Measurements from ENCODE around the gene UBN2. TPM values are rescaled to one million over a fixed set of nuclear protein-coding genes. Genes with fewer than 3 reads are reported as not detected.
A peak's percentile ranks its signal among the peaks of the same experiment; 100 is the strongest.

Gene UBN2
- total and polyA plus RNA-seq, 2 of the 13 experiments (the other 11 are each of a cell fraction or from before 2014, with no cell fraction given): 5.6 to 5.7 TPM

GRCh38 chr7:139265673-139266072 lies 34.6 kb downstream of the UBN2 start:
- no peak overlapping the region for H3K9ac ChIP-seq (ENCODE audit: insufficient read depth, low read depth, low read length)
- ChIA-PET POLR2A (no interaction called here), CTCF (ENCODE audit: low intra/inter-chr PET ratio, low total read pairs) (no interaction called here)
- H3K4me3 ChIP-seq (replicated peaks in 1 of 3; ENCODE audit: insufficient read depth in 1 of 3, low read depth in 2 of 3, low read length in 3 of 3): no peak overlapping the region
- no peaks in the 10 kb centered on the region for H3K79me2 ChIP-seq (ENCODE audit: insufficient read depth, low read length)
- H3K9me3 ChIP-seq (ENCODE audit: low read length): no peaks in the 10 kb centered on the region
- WGBS (ENCODE audit: low lambda C conversion rate): 94% methylated on average over 1 of the region's 2 CpGs
- peak; percentile 38; the same call in 1 of the 3 replicates for ATAC-seq
- no peak overlapping the region for H2AFZ ChIP-seq (ENCODE audit: low read length)
- FAIRE-seq: no peak
- DNase-seq (ENCODE audit: low spot score): peak; percentile 4
- peaks cover 11% of the 10 kb centered on the region for H3K4me1 ChIP-seq (ENCODE audit: insufficient read depth, low read length)
- H3K27me3 ChIP-seq (ENCODE audit: control insufficient read depth in 1 of 2, insufficient read depth in 2 of 2, low read length in 2 of 2): no peaks in the 10 kb centered on the region
- peaks cover 5 to 67% of the 10 kb centered on the region in 2 experiments; a peak in 4 of 5 replicates for H3K36me3 ChIP-seq (replicated peaks in 1 of 2; ENCODE audit: control insufficient read depth in 1 of 2, insufficient read depth in 2 of 2, low read length in 2 of 2)
- no TSS peak for BruUV-seq (replicated peaks)
- H3K4me2 ChIP-seq (ENCODE audit: low read depth, low read length): no peak overlapping the region
- no peak overlapping the region for H3K27ac ChIP-seq (ENCODE audit: extremely low read length, insufficient read depth, low read length)
- TF ChIP-seq ZNF512B (CRISPR knock-in tag; IDR thresholded peaks at IDR 0.05; ENCODE audit: borderline replicate concordance) (no peak), HDAC6 (IDR thresholded peaks at IDR 0.05; ENCODE audit: low read depth, low read length) (no peak), HNF4A (CRISPR knock-in tag; IDR thresholded peaks at IDR 0.05) (peak; percentile 47), RFXANK (CRISPR knock-in tag; IDR thresholded peaks at IDR 0.05) (no peak)
- H4K20me1 ChIP-seq (ENCODE audit: insufficient read depth, low read length): no peaks in the 10 kb centered on the region
- intact Hi-C loops (cut with micrococcal nuclease; ENCODE audit: unreplicated experiment) (no loop called here), in situ Hi-C loops (cut with HindIII; ENCODE audit: extremely low pct_ligation_motif_present, low pct_unique_long_range_greater_than_20kb) (no loop called here)
